NCI-H345 treated with DMSO at 0.1 percent for 48 hours (cell line): Measurements from ENCODE around the gene METTL16.
"Not testable (repeated sequence)": the region's sequence is repeated elsewhere in the genome, so short reads cannot be mapped to it uniquely, and the experiment has no call there.

Experiments used
- DNase-seq: peaks from one replicate; lab custom pipeline; 2025; ENCODE audit not compliant: unreplicated experiment; lab: John Stamatoyannopoulos, UW

METTL16 gene

GRCh38 chr17:2511462-2512369 is at the start of gene METTL16:
Gene METTL16, minus strand, starts transcription at chr17:2511888. Its CDS starts 9,557 bp downstream, at chr17:2502331.
- peak; percentile 89 for DNase-seq

DNA sequence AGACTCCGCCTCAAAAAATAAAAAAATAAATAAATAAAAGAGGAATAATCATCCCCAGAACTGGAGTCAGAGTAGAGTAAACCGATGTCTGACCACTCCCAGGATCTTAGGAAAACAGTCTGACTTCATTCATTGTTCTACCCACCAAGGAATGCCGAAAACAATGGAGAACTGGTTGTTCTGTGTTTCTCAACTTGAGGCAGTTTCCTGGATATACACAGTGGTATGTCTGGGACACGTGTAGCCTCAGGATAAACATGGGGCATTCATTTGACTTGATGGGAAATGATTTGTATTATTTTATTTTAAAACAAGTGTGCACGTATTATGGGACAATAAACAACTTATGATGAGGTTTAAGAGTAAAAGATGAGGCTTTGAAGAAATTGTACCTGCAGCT is 49.0 kb upstream of the METTL16 start:
- DNase-seq, result no peak

DNA sequence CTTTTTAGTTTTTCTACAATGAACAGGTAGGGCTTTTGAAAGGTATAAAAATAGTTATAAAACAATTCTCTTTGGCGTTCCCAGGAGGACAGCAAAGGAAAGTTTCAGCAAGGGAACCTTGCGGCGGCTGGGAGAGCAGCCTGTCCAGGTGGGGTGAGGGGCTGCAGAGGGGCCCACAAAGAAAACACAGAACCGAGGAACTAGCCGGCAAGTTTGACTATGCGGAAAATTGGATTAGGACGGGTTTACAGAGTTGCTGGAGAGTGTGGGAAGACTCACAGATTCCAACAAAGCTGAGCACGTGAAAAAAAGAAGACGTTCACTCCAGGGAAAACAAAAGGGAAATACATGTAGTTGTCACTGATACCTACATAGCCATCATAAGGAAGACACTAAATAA is 40.2 kb upstream of the METTL16 start:
- no peak for DNase-seq

DNA sequence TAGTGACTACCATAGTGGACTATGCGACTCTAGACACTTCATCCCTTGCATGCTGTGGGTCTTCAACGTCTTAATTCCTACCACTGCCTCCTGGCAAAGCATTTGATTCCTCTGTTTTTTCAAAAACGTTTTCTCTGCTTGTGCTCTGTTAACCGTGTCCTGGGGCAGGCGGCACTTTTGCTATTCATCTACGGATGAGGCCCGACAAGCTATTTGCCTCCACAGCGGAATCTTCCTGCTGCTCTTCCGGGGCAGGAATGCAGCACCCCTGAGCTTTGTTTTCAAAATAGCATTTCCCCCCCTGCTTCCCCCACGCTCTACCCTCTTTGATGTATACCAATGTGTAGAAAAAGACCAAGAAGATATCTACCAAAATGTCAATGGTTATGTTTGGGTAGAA is 39.8 kb upstream of the METTL16 start:
- DNase-seq, result no peak

GRCh38 chr17:2549392-2550211 is 37.9 kb upstream of the METTL16 start:
- DNase-seq, result no peak

DNA sequence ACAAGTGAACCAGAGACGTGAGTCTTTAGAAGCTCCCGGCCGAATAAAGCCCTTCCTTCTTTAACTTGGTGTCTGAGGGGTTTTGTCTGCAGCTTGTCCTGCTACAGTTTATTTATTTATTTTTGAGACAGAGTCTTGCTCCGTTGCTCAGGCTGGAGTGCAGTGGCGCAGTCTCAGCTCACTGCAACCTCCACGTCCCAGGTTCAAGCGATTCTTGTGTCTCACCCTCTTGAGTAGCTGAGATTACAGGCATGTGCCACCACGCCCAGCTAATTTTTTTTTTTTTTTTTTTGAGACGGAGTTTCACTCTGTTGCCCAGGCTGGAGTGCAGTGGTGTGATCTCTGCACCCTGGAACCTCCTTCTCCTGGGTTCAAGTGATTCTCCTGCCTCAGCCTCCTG is 36.3 kb upstream of the METTL16 start:
- not testable (repeated sequence) for DNase-seq

DNA sequence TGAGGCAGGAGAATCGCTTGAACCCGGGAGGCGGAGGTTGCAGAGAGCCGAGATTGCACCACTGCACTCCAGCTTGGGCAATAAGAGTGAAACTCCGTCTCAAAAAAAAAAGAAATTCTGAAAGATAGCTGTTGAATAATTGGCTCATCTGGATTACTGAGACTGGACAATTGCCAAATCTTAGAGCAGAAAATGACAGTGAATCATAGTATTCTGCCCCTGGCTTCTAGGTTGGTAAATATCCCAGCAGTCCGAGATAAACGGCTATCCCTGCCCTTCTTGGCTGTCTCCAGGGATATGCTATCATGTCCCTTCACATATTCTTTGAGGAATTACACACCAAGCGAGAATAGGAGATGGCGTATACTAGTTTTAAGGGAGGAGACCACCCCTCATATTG is 35.5 kb upstream of the METTL16 start:
- DNase-seq, result no peak

DNA sequence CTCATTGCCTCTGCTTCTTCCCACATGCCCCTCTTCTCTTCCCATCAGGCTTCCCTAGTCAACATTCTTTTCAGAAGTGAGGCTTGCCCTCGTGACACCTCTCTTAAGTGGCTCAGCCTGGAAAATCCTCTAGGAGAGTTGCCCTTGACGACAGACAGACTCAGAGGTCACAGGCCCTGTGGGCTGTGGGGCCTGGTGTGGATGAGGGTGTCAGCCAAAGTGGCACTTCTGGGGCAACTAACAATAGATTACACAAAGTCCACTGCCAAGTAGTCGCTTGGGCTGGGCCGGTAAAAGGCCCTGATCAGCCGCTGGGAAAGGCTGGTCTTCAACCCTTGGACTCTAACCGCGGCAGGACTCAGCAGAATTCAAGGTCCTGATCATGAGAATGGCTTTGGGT is 33.7 kb upstream of the METTL16 start:
- DNase-seq, result no peak

DNA sequence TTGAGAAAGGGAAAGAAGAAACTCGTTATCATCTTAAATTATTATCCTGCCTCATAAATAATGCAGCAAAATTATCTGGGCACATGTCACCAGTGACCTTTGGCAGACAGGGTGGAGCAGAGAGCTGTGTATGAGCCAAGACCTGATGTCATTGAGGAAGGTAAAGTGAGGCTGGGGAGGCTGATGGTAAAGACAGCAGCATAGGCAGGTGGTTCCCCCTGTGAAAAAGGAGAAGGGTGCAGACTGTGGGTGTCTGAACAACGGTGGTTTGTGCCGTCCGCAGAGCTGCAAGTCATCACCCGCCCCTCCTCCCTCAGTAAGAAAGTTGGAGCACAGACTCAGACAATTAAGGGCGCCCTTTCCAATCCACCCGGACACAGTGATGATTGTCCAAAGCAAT is 30.8 kb upstream of the METTL16 start:
- DNase-seq, result no peak

GRCh38 chr17:2542056-2542455 is 30.4 kb upstream of the METTL16 start:
- DNase-seq, result no peak

DNA sequence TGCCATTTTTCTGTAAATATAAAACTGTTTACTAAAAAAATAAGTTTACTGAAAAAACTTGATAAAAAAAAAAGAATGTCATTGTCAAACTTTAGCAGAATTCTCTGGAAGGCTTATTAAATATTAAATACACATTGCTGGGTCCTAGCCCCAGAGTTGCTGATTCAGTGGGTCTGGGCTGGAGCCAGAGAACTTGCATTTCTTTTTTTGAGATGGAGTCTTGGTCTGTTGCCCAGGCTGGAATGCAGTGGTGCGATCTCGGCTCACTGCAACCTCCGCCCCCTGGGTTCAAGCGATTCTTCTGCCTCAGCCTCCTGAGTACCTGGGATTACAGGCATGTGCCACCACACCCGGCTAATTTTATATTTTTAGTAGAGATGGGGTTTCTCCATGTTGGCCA is 25.9 kb upstream of the METTL16 start:
- DNase-seq, result not testable (repeated sequence)

GRCh38 chr17:2532146-2532720 is 20.5 kb upstream of the METTL16 start:
- DNase-seq, result no peak

- not testable (repeated sequence) for DNase-seq
Observed at GRCh38 chr17:2531243-2531954, 19.7 kb upstream of the METTL16 start.

DNA sequence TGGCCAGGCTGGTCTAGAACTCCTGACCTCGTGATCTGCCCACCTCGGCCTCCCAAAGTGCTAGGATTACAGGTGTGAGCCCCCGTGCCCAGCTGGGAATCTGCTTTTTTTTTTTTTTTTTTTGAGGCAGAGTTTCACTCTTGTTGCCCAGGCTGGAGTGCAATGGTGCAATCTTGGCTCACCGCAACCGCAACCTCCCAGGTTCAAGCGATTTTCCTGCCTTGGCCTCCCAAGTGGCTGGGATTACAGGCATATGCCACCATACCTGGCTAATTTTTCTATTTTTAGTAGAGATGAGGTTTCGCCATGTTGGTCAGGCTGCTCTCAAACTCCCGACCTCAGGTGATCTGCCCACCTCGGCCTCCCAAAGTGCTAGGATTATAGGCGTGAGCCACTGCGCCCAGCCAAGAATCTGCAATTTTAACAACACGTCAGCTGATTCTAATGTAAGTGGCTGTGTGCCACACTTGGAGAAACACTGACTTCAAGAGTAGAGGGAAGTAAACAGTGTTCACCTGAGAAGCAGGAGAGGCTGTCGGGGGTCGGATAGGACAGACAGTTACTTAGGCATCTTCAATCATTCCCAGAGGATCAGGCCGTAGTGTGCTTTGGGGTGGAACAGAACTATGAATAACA is 10.2 kb upstream of the METTL16 start:
- DNase-seq, result not testable (repeated sequence)

DNA sequence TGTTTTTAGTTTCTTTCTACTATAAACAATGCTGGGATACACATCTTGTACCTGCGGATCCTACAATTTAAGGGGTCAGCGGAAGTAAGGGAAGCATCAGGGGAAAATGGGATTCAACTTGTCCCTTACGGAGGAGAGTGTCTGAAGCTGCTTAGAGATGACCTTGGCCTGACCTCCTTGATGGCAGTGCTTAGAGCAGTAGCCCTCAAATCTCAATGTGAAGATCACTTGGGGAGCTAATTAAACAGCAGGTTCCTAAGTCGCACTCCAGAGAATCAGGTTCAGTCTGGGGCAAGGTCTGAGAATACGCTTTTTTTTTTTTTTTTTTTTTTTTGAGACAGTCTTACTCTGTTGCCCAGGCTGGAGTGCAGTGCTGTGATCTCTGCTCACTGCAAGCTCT is 9.6 kb upstream of the METTL16 start:
- DNase-seq, result no peak

GRCh38 chr17:2517539-2517938 is 5.9 kb upstream of the METTL16 start:
- DNase-seq, result no peak

DNA sequence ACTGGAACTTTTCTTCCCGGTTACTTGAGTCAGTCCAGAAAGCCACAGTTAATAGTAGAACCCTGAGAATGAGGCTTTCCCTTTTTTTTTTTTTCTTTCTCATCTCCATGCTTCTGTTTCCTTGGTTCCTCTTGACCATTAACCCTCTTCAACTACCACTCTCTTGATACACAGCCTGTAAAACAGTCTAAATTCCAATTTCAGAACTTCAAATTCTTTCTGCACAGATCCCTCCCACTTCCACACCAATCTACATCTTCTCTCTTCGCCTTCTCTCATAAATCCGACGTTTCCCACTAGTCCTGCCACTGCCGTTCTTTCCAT is 588 bp downstream of the METTL16 start:
- DNase-seq, result no peak

DNA sequence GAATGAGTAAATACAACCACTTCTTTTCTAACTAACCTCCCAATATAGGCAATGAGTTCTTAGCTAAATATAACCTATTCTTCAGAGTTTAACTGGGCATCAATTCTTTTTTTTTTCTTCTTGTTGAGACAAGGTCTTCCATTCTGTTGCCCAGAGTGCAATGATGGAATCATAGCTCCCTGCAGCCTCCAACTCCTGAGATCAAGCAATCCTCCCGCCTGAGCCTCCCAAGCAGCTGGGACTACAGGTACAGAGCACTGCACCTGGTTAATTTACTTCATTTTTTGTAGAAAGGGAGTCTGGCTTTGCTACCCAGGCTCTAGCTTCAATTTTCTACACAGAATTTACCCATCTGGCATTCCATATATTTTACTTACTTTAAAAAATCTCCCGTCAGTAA is 1.1 kb downstream of the METTL16 start:
- DNase-seq, result no peak

DNA sequence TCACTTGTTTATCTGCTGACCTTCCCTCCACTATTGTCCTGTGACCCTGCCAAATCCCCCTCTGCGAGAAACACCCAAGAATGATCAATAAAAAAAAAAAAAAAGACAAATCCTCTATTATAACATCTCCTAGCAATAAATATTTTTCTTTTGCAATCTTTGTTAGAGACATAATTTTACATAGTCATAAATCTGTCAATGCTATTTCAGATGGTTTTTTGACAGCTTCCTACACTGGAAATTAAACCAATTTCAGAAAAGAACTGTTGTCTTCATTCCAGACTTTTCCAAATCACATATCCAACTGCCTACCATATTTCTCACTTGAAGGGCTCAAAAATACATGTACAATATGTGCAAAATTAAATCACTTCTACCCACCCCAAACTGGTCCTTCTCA is 3.7 kb downstream of the METTL16 start:
- no peak for DNase-seq

DNA sequence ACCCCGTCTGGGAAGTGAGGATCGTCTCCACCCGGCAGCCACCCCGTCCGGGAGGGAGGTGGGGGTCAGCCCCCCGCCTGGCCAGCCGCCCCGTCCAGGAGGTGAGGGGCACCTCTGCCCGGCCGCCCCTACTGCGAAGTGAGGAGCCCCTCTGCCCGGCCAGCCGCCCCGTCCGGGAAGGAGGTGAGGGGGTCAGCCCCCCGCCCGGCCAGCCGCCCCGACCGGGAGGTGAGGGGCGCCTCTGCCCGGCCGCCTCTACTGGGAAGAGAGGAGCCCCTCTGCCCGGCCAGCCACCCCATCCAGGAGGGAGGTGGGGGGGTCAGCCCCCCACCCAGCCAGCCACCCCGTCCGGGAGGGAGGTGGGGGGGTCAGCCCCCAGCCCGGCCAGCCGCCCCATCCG is 4.7 kb downstream of the METTL16 start:
- DNase-seq, result not testable (repeated sequence)

DNA sequence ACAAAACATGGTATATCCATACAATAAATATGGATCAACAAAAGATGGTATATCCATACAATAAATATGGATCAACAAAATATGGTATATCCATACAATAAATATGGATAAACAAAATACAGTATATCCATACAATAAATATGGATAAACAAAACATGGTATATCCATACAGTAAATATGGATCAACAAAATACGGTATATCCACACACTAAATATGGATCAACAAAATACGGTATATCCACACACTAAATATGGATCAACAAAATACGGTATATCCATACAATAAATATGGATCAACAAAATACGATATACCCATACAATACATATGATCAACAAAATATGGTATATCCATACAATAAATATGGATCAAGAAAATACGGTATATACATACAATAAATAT is 8.1 kb downstream of the METTL16 start:
- DNase-seq, result no peak
